PC-3 (cell line): ENCODE data around the gene BMPR1A.

ENCODE experiments used
- CTCF ChIP-seq: fragments of 300-600 bp; sonication (generic); conservative IDR thresholded peaks from 2 replicates; pipeline ENCODE4 v1.5.1; 2017; ENCODE audit warnings: antibody characterized with exemption, low read depth, mild to moderate bottlenecking, low read length
- EZH2phosphoT487 ChIP-seq: fragments of 300-600 bp; sonication (generic); IDR thresholded peaks from 2 replicates; pipeline ENCODE4 v1.6.1; 2018; ENCODE audit warnings: mild to moderate bottlenecking, antibody characterized with exemption, low read length, borderline replicate concordance

GRCh38 chr10:86718556-86718955, 37.9 kb upstream of the BMPR1A start:
- TF ChIP-seq CTCF (no peak), EZH2phosphoT487 (no peak)
